GM12878 (cell line): ENCODE data around the gene STX4. TPM values are rescaled to one million over a fixed set of nuclear protein-coding genes. Genes with fewer than 3 reads are reported as not detected.

ENCODE experiments used
- ATAC-seq: fragments of 200-7000 bp; cut with Tn5 transposase; 3 replicates; pipeline ENCODE4 v1.9.1; 2020; ENCODE audit warnings: mild to moderate bottlenecking, moderate library complexity
- BruUV-seq: library from RNA; stranded (reverse); fragments of 400-500 nt; replicated peaks from 2 replicates; lab custom pipeline; 2021; lab: Mats Ljungman, UMichigan
- CTCF ChIA-PET: fragments of 300-600 bp; sonication (Branson Sonifier 250); formaldehyde crosslinking; extraction: SDS; loops from one replicate; lab custom pipeline; 2021; ENCODE audit warnings: inconsistent platforms; lab: Yijun Ruan, JAX
- POLR2A ChIA-PET: fragments of 350-600 bp; formaldehyde crosslinking; extraction: SDS; loops from one replicate; lab custom pipeline; 2021; ENCODE audit warnings: inconsistent platforms; lab: Charles Lee
- RAD21 ChIA-PET: fragments of 300-600 bp; sonication (Branson Sonifier 250); formaldehyde crosslinking; loops from one replicate; lab custom pipeline; 2023; ENCODE audit warnings: antibody characterized with exemption; ENCODE audit not compliant: unreplicated experiment; lab: Charles Lee
- SMC1A ChIA-PET: fragments of 300-600 bp; sonication (Branson Sonifier 250); formaldehyde crosslinking; loops from one replicate; lab custom pipeline; 2023; ENCODE audit not compliant: unreplicated experiment, uncharacterized antibody; lab: Charles Lee
- DNase-seq: peaks from one replicate; pipeline ENCODE4 v3.0.0-alpha.2; 2011; ENCODE audit warnings: low read depth, low spot score
- FAIRE-seq: peaks from 3 replicates; lab custom pipeline; 2011; peaks lifted over from hg19 to GRCh38; lab: Jason Lieb, UNC
- H2AFZ ChIP-seq: 2 replicates; pipeline ENCODE4 v1.6.0; 2011; ENCODE audit warnings: low read depth, low read length, control low read depth; ENCODE audit not compliant: control insufficient read depth
- H3K27ac ChIP-seq: 2 replicates; pipeline ENCODE4 v1.5.1; 2011; ENCODE audit warnings: control low read depth; ENCODE audit not compliant: control insufficient read depth, insufficient read depth
- H3K27me3 ChIP-seq, 2 experiments: replicated peaks in 1 of 2; 2 replicates each; pipeline versions ENCODE4 v1.6.0 to v1.6.1; 2011; ENCODE audit warnings: low read length in 1 of 2; ENCODE audit not compliant: control insufficient read depth in 2 of 2, insufficient read depth in 2 of 2
- H3K36me3 ChIP-seq, 2 experiments: 2 replicates each; pipeline ENCODE4 v1.5.1; 2011; ENCODE audit warnings: low read length in 1 of 2; ENCODE audit not compliant: control insufficient read depth in 2 of 2, insufficient read depth in 2 of 2
- H3K4me1 ChIP-seq: 2 replicates; pipeline ENCODE4 v1.6.1; 2011; ENCODE audit warnings: mild to moderate bottlenecking, low read length, moderate library complexity, mixed read lengths; ENCODE audit not compliant: control insufficient read depth, insufficient read depth
- H3K4me2 ChIP-seq: 2 replicates; pipeline ENCODE4 v1.6.0; 2011; ENCODE audit warnings: control low read depth; ENCODE audit not compliant: control insufficient read depth, insufficient read depth
- H3K4me3 ChIP-seq: fragments of 200-600 bp; sonication (generic); 2 replicates; pipeline ENCODE4 v1.5.1; 2016
- H3K79me2 ChIP-seq: 2 replicates; pipeline ENCODE4 v1.6.0; 2011; ENCODE audit warnings: low read length; ENCODE audit not compliant: control insufficient read depth, insufficient read depth
- H3K9ac ChIP-seq: 2 replicates; pipeline ENCODE4 v1.8.0; 2011; ENCODE audit warnings: low read length, control low read depth, mixed read lengths; ENCODE audit not compliant: control insufficient read depth, insufficient read depth
- H3K9me3 ChIP-seq: replicated peaks from 3 replicates; pipeline ENCODE4 v1.5.1; 2011; ENCODE audit warnings: mild to moderate bottlenecking, low read length; ENCODE audit not compliant: control insufficient read depth, insufficient read depth
- H4K20me1 ChIP-seq: 2 replicates; pipeline ENCODE4 v1.6.0; 2011; ENCODE audit not compliant: control insufficient read depth, insufficient read depth
- ATF7 ChIP-seq: fragments of 450-650 bp; IDR thresholded peaks from 2 replicates; pipeline ENCODE4 v1.6.1; 2016; ENCODE audit warnings: low read depth, mild to moderate bottlenecking
- BMI1 ChIP-seq: fragments of 450-650 bp; IDR thresholded peaks from 2 replicates; pipeline ENCODE4 v1.6.1; 2016; ENCODE audit warnings: mild to moderate bottlenecking, moderate library complexity, borderline replicate concordance
- HDAC2 ChIP-seq: fragments of 200-600 bp; sonication (generic); IDR thresholded peaks from 2 replicates; pipeline ENCODE4 v1.6.1; 2017
- IKZF2 ChIP-seq, 2 experiments: fragments of 450-650 bp; IDR thresholded peaks; 2 replicates each; pipeline ENCODE4 v1.6.1; 2017; ENCODE audit warnings: mild to moderate bottlenecking in 2 of 2, moderate library complexity in 2 of 2
- IRF3 ChIP-seq: fragments of 450-650 bp; IDR thresholded peaks from 2 replicates; pipeline ENCODE4 v1.6.1; 2014; ENCODE audit warnings: mild to moderate bottlenecking
- JUND ChIP-seq: IDR thresholded peaks from 2 replicates; pipeline ENCODE4 v1.6.1; 2012; ENCODE audit warnings: low read depth, mild to moderate bottlenecking, low read length, improper control_type of control experiment, moderate library complexity
- KDM1A ChIP-seq: fragments of 200-600 bp; sonication (generic); IDR thresholded peaks from 2 replicates; pipeline ENCODE4 v1.6.1; 2016; ENCODE audit warnings: borderline replicate concordance
- KLF5 ChIP-seq: fragments of 450-650 bp; IDR thresholded peaks from 2 replicates; pipeline ENCODE4 v1.6.1; 2014; ENCODE audit warnings: mild to moderate bottlenecking; ENCODE audit not compliant: partially characterized antibody
- NFYB ChIP-seq: IDR thresholded peaks from 2 replicates; pipeline ENCODE4 v1.6.1; 2011; ENCODE audit warnings: low read depth, mild to moderate bottlenecking, low read length, improper control_type of control experiment, moderate library complexity; ENCODE audit not compliant: insufficient read depth
- NR2F1 ChIP-seq: fragments of 450-650 bp; conservative IDR thresholded peaks from 2 replicates; pipeline ENCODE4 v1.6.1; 2017; ENCODE audit warnings: mild to moderate bottlenecking
- POLR2A ChIP-seq: IDR thresholded peaks from 2 replicates; pipeline ENCODE4 v1.6.1; 2011; ENCODE audit warnings: low read depth, mild to moderate bottlenecking, low read length
- RAD51 ChIP-seq: fragments of 450-650 bp; IDR thresholded peaks from 2 replicates; pipeline ENCODE4 v1.6.1; 2016; ENCODE audit warnings: moderate library complexity, mild to moderate bottlenecking, inconsistent platforms
- RELA ChIP-seq: fragments of 450-650 bp; IDR thresholded peaks from 2 replicates; pipeline ENCODE4 v1.8.0; 2014; ENCODE audit warnings: borderline replicate concordance; ENCODE audit not compliant: partially characterized antibody
- SIN3A ChIP-seq: IDR thresholded peaks from 2 replicates; pipeline ENCODE4 v1.6.1; 2012; ENCODE audit warnings: low read depth, low read length, improper control_type of control experiment
- YBX1 ChIP-seq: fragments of 450-650 bp; IDR thresholded peaks from 2 replicates; pipeline ENCODE4 v1.6.1; 2016; ENCODE audit warnings: antibody characterized with exemption
- WGBS: methylation state at CpG from one replicate; pipeline ENCODE4 v1.1.6; 2016; ENCODE audit warnings: low lambda C conversion rate; ENCODE audit not compliant: insufficient replicate concordance, insufficient coverage; ENCODE audit errors: missing lambda C conversion rate; 5-methylcytosine and 5-hydroxymethylcytosine counted together
- in situ Hi-C: fragments of 300-500 bp; cut with MboI; formaldehyde crosslinking; loops from 9 replicates; pipeline ENCODE4 v1.14.3; 2018; ENCODE audit warnings: mixed read lengths
- intact Hi-C: fragments of 100-400 bp; cut with micrococcal nuclease; formaldehyde crosslinking; loops from one replicate; pipeline ENCODE4 v1.14.2; 2022; ENCODE audit not compliant: unreplicated experiment
- polyA plus RNA-seq, 11 experiments: library from polyadenylated mRNA; depleted of rRNA in 4 of 11; unstranded in 6 of 11; stranded (reverse) in 5 of 11; fragments of >200 nt; fragmentation: Nextera tagmentation in 4 of 11; fragmentation: Illumina TruSeq in 1 of 11; extraction: Ambion mirVana in 4 of 11; extraction: Trizol in 1 of 11; gene quantifications; 1 replicate in 1 of 11; 2 replicates in 10 of 11; pipeline versions ENCODE4 v1.2.1 to v1.2.3, GENCODE V29; 2011 to 2016; ENCODE audit warnings: inconsistent platforms in 2 of 11, missing spikeins in 2 of 11, low read depth in 1 of 11
- total RNA-seq, 4 experiments: library from RNA; depleted of rRNA in 3 of 4; stranded (reverse); fragments of >200 nt in 3 of 4; fragmentation: Illumina TruSeq in 1 of 4; extraction: Trizol in 1 of 4; gene quantifications; 2 replicates each; pipeline versions ENCODE4 v1.2.1 to v1.2.3, GENCODE V29; 2013 to 2021
- TF ChIP-seq, protein P1 (sequence below): fragments of 450-650 bp; IDR thresholded peaks from 2 replicates; pipeline ENCODE4 v1.6.1; 2017; ENCODE audit warnings: antibody characterized with exemption, mild to moderate bottlenecking, moderate library complexity

The STX4 gene
- total and polyA plus RNA-seq, 10 of the 15 experiments (the other 5 are each of a cell fraction or from before 2014, with no cell fraction given), result 3.3 to 37.6 (median 22.6) TPM

- TF ChIP-seq, protein P1, sequence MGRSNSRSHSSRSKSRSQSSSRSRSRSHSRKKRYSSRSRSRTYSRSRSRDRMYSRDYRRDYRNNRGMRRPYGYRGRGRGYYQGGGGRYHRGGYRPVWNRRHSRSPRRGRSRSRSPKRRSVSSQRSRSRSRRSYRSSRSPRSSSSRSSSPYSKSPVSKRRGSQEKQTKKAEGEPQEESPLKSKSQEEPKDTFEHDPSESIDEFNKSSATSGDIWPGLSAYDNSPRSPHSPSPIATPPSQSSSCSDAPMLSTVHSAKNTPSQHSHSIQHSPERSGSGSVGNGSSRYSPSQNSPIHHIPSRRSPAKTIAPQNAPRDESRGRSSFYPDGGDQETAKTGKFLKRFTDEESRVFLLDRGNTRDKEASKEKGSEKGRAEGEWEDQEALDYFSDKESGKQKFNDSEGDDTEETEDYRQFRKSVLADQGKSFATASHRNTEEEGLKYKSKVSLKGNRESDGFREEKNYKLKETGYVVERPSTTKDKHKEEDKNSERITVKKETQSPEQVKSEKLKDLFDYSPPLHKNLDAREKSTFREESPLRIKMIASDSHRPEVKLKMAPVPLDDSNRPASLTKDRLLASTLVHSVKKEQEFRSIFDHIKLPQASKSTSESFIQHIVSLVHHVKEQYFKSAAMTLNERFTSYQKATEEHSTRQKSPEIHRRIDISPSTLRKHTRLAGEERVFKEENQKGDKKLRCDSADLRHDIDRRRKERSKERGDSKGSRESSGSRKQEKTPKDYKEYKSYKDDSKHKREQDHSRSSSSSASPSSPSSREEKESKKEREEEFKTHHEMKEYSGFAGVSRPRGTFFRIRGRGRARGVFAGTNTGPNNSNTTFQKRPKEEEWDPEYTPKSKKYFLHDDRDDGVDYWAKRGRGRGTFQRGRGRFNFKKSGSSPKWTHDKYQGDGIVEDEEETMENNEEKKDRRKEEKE, result no peak
- TF ChIP-seq IRF3 (no peak), RELA (no peak), ATF7 (no peak)
Measured at GRCh38 chr16:31080035-31080629, 46.8 kb downstream of the STX4 start (continued).

DNA sequence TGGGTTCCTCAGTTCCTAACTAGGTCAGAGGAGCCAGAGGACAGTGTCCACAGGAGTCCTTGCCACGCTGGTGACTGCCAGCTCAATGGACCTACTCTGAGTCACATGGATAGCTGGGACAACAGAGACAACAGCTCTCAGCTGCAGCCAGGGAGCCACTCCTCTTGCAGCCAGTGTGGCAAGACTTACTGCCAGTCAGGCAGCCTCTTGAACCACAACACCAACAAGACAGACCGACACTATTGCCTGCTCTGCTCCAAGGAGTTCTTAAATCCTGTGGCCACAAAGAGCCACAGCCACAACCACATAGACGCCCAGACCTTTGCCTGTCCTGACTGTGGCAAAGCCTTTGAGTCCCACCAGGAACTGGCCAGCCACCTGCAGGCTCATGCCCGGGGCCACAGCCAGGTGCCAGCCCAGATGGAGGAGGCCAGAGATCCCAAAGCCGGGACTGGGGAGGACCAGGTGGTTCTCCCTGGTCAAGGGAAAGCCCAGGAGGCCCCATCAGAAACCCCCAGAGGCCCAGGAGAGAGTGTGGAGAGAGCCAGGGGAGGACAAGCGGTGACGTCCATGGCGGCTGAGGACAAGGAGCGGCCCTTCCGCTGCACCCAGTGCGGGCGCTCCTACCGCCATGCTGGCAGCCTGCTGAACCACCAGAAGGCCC lies 47.5 kb downstream of the STX4 start:
- H3K4me2 ChIP-seq, result no peak overlapping the region
- RAD21 ChIA-PET, result no interaction called here
- no peaks in the 10 kb centered on the region for H3K27me3 ChIP-seq
- FAIRE-seq, result no peak
- H3K4me1 ChIP-seq, result no peaks in the 10 kb centered on the region
- H3K79me2 ChIP-seq, result peaks cover 2% of the 10 kb centered on the region
- CTCF ChIA-PET, result no interaction called here
- BruUV-seq, result no TSS peak
- no peaks in the 10 kb centered on the region; the same call in 1 of the 2 replicates for H4K20me1 ChIP-seq
- no peaks in the 10 kb centered on the region for H3K9me3 ChIP-seq
- no peak overlapping the region for H3K27ac ChIP-seq
- no peak overlapping the region for H3K9ac ChIP-seq
- H2AFZ ChIP-seq, result no peak overlapping the region
- SMC1A ChIA-PET, result no interaction called here
- in situ Hi-C loops (no loop called here), intact Hi-C loops (no loop called here)
- ATAC-seq, result no peak
- POLR2A ChIA-PET, result no interaction called here
- DNase-seq, result no peak
- peaks cover 8 to 14% of the 10 kb centered on the region in 2 experiments; a peak in 3 of 4 replicates for H3K36me3 ChIP-seq
- H3K4me3 ChIP-seq, result no peak overlapping the region
- 97% methylated on average over 10 of the region's 13 CpGs for WGBS
- no peak for TF ChIP-seq IKZF2 (IDR thresholded peaks at IDR 0.05)
- no peak for TF ChIP-seq KDM1A
- no peak for TF ChIP-seq SIN3A
- no peak for TF ChIP-seq BMI1
- no peak for TF ChIP-seq NR2F1
- TF ChIP-seq JUND, result no peak
- TF ChIP-seq POLR2A, result no peak; the same call in 1 of the 2 replicates
- TF ChIP-seq NFYB, result no peak
- no peak for TF ChIP-seq HDAC2
- no peak for TF ChIP-seq YBX1
- TF ChIP-seq RAD51, result no peak
- no peak for TF ChIP-seq KLF5
